Activated CD8-positive, alpha-beta memory T cell treated with anti-CD3 and anti-CD28 coated beads, Interleukin-2, amount 50 U/mL, for 48 hours (primary cell): ENCODE results near the gene DCPS.
"Not testable (repeated sequence)": the region's sequence is repeated elsewhere in the genome, so short reads cannot be mapped to it uniquely, and the experiment has no call there.

Experiments used
- DNase-seq: peaks from one replicate; pipeline ENCODE4 v3.0.0-alpha.2; 2020

The DCPS gene

DNA sequence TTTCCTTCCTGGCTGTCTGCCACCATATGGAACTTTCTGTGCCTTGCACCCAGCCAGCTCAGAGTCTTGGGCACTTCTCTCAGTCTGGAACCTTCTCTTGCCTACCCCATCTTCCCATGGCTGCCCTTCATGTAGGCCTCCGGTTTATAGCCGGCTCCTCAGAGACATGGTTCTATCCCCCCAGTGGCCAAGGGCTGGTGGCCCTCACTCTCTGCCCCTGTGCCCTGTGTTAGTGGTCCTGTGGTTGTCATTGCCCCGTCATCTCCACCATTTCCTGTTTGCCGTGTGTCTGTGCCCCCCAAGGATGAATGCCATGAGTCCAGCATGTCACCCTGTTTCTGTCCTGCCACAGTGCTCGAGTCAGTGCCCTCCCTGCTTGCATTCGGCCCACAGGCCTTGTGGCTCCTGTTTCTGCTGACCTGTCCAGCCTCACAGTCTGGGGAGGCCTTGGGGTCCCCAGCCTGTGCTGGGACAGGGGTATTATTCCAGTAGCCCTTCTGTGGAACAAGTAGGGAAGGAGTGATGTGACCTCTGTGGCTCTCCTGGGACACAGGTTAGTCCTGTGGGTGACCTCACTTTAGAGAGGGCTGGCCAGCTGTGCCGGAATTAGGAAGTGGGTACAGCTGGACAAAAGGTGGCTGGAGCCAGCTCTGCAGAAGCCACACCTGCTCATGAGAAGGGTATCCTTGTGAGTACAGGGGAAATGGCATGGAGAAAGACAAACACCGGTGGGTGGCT lies 82.3 kb downstream of the DCPS start:
- no peak for DNase-seq

DNA sequence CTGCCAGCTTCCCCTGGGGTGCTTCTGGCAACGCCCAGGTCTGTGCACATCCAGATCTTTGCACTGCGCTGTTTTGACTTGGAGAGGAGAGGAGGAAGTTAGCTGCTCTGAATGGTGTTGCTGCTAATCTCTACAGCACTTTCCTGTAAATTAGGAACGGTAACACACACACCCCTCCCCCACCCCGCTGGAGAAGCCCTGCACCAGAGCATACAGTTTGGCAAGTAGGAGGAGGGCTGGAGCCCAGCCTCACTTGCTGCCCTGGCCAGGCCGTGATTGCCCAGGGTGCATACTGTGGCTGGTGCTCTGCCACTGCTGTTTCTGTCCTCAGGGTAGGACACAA lies 82.8 kb downstream of the DCPS start:
- DNase-seq = not testable (repeated sequence)

DNA sequence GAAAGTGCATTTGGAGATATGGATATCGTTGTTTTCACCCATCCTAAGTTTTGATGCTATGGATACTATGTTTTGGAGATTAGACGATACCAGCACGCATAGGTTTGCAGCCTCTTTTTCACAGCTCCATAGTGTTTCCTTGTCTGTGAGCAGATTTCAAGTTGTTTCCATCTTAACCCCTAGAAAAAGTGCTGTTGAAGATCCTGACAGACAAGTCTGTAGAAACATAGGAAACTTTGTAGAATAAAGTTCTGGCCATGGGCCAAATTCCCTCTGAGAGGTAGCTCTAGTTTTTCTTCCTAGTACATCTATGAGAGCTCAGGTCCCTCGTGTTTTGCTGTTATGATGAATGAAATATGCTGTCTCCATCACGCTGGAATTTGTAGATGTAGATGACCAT lies 84.0 kb downstream of the DCPS start:
- no peak for DNase-seq

DNA sequence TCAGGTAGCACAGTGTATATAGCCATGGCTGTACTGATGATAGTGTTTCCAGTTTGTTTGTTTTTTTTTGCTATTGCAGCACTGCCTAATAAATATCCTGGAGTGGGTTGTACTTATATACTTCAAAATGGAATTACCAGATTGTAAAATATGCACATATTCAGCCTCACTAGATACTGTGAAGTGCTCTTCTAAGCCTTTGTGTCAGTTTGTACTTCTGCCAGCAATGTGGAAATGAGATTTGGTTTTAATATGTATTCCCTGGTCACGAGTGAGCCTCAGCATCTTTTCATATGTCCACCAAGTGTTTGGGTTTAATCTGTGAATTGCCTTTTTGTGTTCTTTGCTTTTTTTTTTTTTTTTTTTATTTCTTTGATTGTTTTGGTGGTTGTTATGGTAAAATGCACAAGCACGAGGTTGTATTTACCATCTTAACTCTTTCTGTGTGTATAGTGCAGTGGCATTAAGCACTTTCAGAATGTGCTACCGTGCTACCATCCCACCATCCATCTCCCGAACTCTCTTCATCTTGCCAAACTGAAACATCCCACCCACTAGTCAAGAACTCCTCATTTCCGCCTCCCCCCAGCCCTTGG lies 86.5 kb downstream of the DCPS start:
- no peak for DNase-seq

DNA sequence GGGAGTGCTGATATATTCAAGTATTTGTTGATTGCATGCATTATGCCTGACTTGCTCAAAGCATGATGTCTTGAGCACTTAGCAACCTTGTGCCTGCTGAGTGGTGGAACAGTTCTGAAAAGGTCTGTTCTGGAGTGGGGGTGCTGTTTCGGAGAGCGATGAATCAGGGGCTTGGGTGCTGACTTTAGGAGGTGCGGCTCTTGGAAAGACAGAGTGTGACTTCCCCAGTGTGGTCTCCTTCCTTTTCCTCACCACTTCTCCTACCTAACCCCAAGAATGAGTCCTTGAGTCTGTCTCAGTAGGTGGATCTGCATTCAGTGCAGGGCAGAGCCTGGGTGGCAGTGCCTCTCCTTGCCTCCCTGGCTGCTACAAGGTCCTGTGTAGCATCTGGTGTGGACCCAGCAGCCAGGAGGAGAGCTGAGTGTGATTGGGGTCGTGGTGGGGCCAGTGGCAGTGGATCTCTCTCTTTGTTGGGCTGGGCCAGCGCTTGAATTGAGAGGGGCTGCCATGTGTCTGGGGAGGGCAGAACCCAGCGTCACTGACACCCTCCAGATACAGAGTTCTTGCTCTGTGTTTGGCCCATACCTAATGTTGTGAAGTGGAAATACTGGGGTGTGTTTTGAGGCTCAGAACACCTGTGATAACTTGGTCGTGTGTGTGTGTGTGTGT lies 87.6 kb downstream of the DCPS start:
- no peak for DNase-seq

DNA sequence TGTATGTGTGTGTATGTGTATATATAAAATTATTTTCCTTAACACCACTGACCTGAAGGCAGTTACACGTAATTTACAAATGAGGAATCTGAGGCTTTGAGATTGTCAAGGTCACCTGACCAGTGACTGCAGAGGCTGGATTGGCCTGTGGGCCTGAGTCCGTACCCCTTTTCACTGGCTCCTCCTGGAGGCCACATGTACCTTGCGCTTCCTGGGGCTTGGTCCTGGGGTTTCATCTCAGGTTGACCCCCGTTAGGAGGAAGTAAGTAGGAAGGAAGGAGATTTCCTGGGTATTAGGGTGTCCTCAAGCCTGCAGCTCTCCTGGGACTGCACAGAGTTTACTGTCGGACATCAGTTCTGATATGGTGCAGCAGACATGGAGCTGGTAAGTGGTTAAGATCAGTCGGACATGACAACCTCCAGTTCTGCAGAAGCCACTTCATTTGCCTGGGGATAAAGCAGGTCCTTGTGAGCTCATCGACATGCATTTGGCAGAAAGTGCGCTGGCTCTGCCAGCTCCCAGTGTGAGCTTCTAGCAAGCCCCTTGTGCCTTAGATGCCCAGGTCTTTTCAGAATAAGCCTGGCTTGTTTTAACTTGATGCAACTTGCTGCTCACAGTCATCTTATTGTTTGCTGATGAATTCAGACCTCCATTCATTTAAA lies 88.2 kb downstream of the DCPS start:
- DNase-seq = no peak

DNA sequence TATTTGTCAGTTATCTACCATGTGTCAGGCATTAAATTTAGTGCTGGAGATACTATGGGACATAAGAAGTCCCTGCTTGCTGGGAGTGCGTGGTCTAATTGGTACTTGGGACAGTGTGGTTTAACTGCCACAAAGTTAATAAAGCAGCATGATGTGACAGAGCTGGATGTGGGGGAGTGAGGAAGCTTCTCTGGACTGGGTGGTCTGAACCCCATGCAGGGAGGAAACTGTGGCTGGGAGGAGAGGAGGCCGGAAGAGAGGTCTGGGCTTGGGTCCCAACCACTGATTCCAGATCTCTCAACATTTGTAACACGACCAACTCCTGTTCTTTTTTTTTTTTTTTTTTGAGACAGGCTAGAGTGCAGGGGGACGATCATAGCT lies 88.8 kb downstream of the DCPS start:
- DNase-seq = no peak

DNA sequence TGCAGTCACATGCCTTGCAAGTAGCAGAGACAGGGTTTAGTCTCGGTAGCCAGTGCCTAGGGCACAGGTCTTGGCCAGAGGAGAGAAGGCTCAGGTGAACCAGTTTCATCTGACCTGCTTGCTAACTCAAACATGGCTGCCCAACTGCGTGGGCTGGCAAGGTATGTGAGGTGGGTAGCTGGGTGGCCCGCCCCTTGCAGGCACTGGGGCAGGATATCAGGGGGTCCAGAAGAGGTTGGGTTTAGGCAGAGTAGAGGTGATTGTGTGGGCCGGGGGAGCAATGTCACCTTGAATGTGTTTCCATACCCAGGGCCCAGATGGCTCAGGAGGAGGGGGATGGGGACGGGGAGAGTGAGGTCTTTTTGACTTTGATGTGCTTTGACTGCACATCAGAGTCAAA lies 89.3 kb downstream of the DCPS start:
- no peak for DNase-seq

DNA sequence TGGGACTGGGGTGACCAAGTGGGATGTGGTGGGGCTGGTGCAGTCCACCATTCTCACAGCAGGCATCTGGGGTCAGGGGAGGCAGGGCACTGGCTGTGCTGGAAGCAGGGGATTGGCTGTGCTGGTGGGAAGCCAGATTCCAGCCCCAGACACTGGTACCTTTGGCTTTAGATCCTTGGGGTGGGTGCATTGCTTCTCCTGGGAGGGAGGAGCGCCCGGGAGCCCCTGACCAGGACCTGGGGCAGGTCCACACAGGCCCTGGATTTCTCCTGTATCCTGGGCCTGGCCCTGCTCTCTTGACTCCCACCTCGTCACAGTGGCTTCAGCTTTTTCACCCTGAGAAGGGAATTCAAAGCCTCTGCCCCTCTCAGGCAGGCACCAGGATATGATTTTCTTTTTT lies 90.2 kb downstream of the DCPS start:
- no peak for DNase-seq

DNA sequence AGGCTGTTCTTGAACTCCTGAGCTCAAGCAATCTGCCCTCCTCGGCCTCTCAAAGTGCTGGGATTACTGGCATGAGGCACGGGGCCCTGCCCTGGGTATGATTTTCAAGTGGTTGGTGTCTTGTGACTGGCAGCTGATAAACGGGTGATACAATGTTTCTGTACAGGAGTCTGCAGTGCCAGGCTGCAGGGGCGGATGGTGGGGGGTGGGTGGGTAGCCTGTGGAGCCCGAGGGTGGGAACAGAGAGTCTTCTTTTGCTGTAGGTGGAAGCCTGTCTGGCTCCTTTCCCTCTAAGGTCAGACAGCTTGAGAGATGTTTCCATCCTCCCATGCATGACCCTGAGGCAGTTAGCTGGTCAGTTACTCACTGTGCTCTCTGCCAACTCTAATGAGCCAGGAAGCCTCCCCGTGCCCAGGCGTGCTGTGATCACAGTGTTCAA lies 90.8 kb downstream of the DCPS start:
- not testable (repeated sequence) for DNase-seq
